Large intestine (tissue), 3 donors: ENCODE results near the gene OBI1. TPM values are rescaled to one million over a fixed set of nuclear protein-coding genes. Genes with fewer than 3 reads are reported as not detected.

Source experiments
- DNase-seq, 2 donors: peaks; one replicate each; pipeline versions ENCODE4 v3.0.0 to v3.0.0-alpha.2; 2013
- H3K27ac ChIP-seq: one replicate; pipeline ENCODE4 v1.5.1; 2013; ENCODE audit warnings: low read length
- H3K27me3 ChIP-seq: 2 replicates; pipeline ENCODE4 v1.6.1; 2013; ENCODE audit warnings: low read length; ENCODE audit not compliant: control insufficient read depth, insufficient read depth
- H3K36me3 ChIP-seq: 2 replicates; pipeline ENCODE4 v1.6.1; 2013; ENCODE audit warnings: low read length; ENCODE audit not compliant: control insufficient read depth, insufficient read depth
- H3K4me1 ChIP-seq: one replicate; pipeline ENCODE4 v1.6.1; 2013; ENCODE audit warnings: low read length; ENCODE audit not compliant: control insufficient read depth, insufficient read depth
- H3K4me3 ChIP-seq: one replicate; pipeline ENCODE4 v1.5.1; 2013; ENCODE audit warnings: low read length
- H3K9me3 ChIP-seq: one replicate; pipeline ENCODE4 v1.6.1; 2013; ENCODE audit warnings: mild to moderate bottlenecking, low read depth, low read length, moderate library complexity; ENCODE audit not compliant: control insufficient read depth
- WGBS: methylation state at CpG from one replicate; pipeline ENCODE4 v1.1.5; 2013; ENCODE audit warnings: low lambda C conversion rate; ENCODE audit not compliant: insufficient coverage; 5-methylcytosine and 5-hydroxymethylcytosine counted together
- polyA plus RNA-seq: library from polyadenylated mRNA; unstranded; fragments of 120-200 nt; gene quantifications from one replicate; pipeline ENCODE4 v1.2.1, GENCODE V29; 2013

Gene OBI1
- polyA plus RNA-seq, 1 donor, result 19.6 TPM

GRCh38 chr13:78576261-78576660, 82.7 kb downstream of the OBI1 start:
- no peaks in the 10 kb centered on the region for H3K4me1 ChIP-seq
- 100% methylated on average over 1 of the region's 4 CpGs for WGBS

GRCh38 chr13:78572459-78572858, 86.5 kb downstream of the OBI1 start:
- WGBS, result 38% methylated on average over 3 of the region's 5 CpGs
- H3K4me1 ChIP-seq, result no peaks in the 10 kb centered on the region
- no peak overlapping the region for H3K4me3 ChIP-seq
- no peaks in the 10 kb centered on the region for H3K36me3 ChIP-seq
- H3K9me3 ChIP-seq, result no peaks in the 10 kb centered on the region
- H3K27ac ChIP-seq, result no peak overlapping the region
- DNase-seq, result no peak
- H3K27me3 ChIP-seq, result peaks cover 2% of the 10 kb centered on the region

More at GRCh38 chr13:78576261-78576660, 82.7 kb downstream of the OBI1 start:
- no peaks in the 10 kb centered on the region for H3K9me3 ChIP-seq
- DNase-seq, result no peak
- H3K27ac ChIP-seq, result no peak overlapping the region
- H3K4me3 ChIP-seq, result no peak overlapping the region
- peaks cover 9% of the 10 kb centered on the region for H3K27me3 ChIP-seq
- no peaks in the 10 kb centered on the region for H3K36me3 ChIP-seq

GRCh38 chr13:78569029-78569428, 89.9 kb downstream of the OBI1 start:
- no peaks in the 10 kb centered on the region for H3K4me1 ChIP-seq
- 100% methylated on average over 1 of the region's 1 CpG for WGBS
- H3K27me3 ChIP-seq, result peaks cover 2% of the 10 kb centered on the region
- H3K4me3 ChIP-seq, result no peak overlapping the region
- H3K9me3 ChIP-seq, result no peaks in the 10 kb centered on the region
- no peak overlapping the region for H3K27ac ChIP-seq
- no peak for DNase-seq
- H3K36me3 ChIP-seq, result no peaks in the 10 kb centered on the region

- DNase-seq, result no peak
- WGBS, result 100% methylated on average over 1 of the region's 5 CpGs
- H3K9me3 ChIP-seq, result no peaks in the 10 kb centered on the region
- peaks cover 2% of the 10 kb centered on the region for H3K27me3 ChIP-seq
- no peaks in the 10 kb centered on the region for H3K4me1 ChIP-seq
- no peaks in the 10 kb centered on the region for H3K36me3 ChIP-seq
- H3K27ac ChIP-seq, result no peak overlapping the region
- no peak overlapping the region for H3K4me3 ChIP-seq
Observed at GRCh38 chr13:78566631-78567030, 92.3 kb downstream of the OBI1 start.

Other genes with a start within 250 kb of the OBI1 start
- 0.48 TPM for gene POU4F1, start 55.6 kb downstream of the OBI1 start, polyA plus RNA-seq